Esophagus muscularis mucosa (tissue), 4 donors: ENCODE results near the gene SLC5A1. TPM values are rescaled to one million over a fixed set of nuclear protein-coding genes. Genes with fewer than 3 reads are reported as not detected.

Experiments used
- DNase-seq: peaks from one replicate; pipeline ENCODE4 v3.0.0-alpha.2; 2017; ENCODE audit errors: extremely low spot score
- H3K27ac ChIP-seq, 4 donors: fragments of 200-600 bp; sonication (generic); replicated peaks in 1 of 4; 1 replicate in 3 of 4; 2 replicates in 1 of 4; pipeline ENCODE4 v1.5.1; 2016 to 2019; ENCODE audit warnings: mild to moderate bottlenecking in 1 of 4
- H3K27me3 ChIP-seq, 4 donors: fragments of 200-600 bp; sonication (generic); one replicate each; pipeline versions ENCODE4 v1.5.1 to v1.6.0; 2016 to 2019
- H3K36me3 ChIP-seq, 4 donors: fragments of 200-600 bp; sonication (generic); one replicate each; pipeline ENCODE4 v1.5.1; 2016 to 2019
- H3K4me1 ChIP-seq, 4 donors: fragments of 200-600 bp; sonication (generic); one replicate each; pipeline ENCODE4 v1.5.1; 2016 to 2019
- H3K4me3 ChIP-seq, 4 donors: fragments of 200-600 bp; sonication (generic); 1 replicate in 2 of 4; 2 replicates in 2 of 4; pipeline ENCODE4 v1.5.1; 2016 to 2019; ENCODE audit warnings: mild to moderate bottlenecking in 4 of 4, moderate library complexity in 1 of 4
- H3K9me3 ChIP-seq, 4 donors: fragments of 200-600 bp; sonication (generic); 1 replicate in 3 of 4; 2 replicates in 1 of 4; pipeline ENCODE4 v1.5.1; 2016 to 2019
- EP300 ChIP-seq: sonication (generic); formaldehyde crosslinking; IDR thresholded peaks from one replicate; pipeline ENCODE4 v1.6.1; 2017; ENCODE audit warnings: antibody characterized with exemption
- POLR2A ChIP-seq: fragments of 450-650 bp; IDR thresholded peaks from one replicate; pipeline ENCODE4 v1.6.1; 2017; ENCODE audit warnings: antibody characterized with exemption, moderate library complexity, mild to moderate bottlenecking, low read depth
- POLR2AphosphoS5 ChIP-seq, 2 donors: sonication (generic); formaldehyde crosslinking; IDR thresholded peaks; one replicate each; pipeline ENCODE4 v1.6.1; 2017; ENCODE audit warnings: antibody characterized with exemption in 2 of 2
- WGBS: methylation state at CpG from one replicate; pipeline ENCODE4 v1.1.5; 2018; 5-methylcytosine and 5-hydroxymethylcytosine counted together
- intact Hi-C: fragments of 100-400 bp; cut with DNase I; formaldehyde crosslinking; loops from one replicate; pipeline ENCODE4 v1.15.1; 2023
- total RNA-seq, 4 donors: library from RNA; depleted of rRNA; stranded (reverse); fragments of >200 nt; gene quantifications; one replicate each; pipeline versions ENCODE4 v1.1.0 to v1.2.1, GENCODE V29; 2016
- TF ChIP-seq, protein P1 (sequence below), 3 experiments: fragments of 200-600 bp in 2 of 3; fragments of 450-650 bp in 1 of 3; sonication (generic) in 2 of 3; IDR thresholded peaks; one replicate each; pipeline ENCODE4 v1.5.1; 2017 to 2019; ENCODE audit warnings: antibody characterized with exemption in 3 of 3, mild to moderate bottlenecking in 2 of 3, moderate library complexity in 1 of 3

The SLC5A1 gene
- total RNA-seq, 4 donors from 2014 or later = 0.11 TPM; not detected in 3

DNA sequence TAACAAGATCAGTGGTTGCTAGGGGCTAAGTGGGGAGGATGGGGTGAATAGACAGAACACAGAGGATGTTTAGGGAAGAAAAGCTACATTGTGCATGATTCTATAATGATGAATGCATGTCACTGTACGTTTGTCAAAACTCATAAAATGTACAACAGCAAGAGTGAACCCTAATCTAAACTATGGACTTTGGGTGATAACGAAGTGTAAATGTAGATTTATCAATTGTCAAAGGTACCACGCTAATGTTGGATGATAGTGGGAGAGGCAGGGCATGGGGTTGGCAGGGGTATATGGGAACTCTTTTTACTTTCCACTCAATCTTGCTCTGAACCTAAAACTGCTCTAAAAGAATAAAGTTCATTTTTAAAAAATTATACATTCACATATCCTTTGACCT is 21.3 kb upstream of the SLC5A1 start:
- peaks cover 0 to 15% (median 0%) of the 10 kb centered on the region in 4 donors for H3K27me3 ChIP-seq
- TF ChIP-seq POLR2A = no peak
- no peak for TF ChIP-seq POLR2AphosphoS5 (IDR thresholded peaks at IDR 0.05)
- TF ChIP-seq, protein P1, sequence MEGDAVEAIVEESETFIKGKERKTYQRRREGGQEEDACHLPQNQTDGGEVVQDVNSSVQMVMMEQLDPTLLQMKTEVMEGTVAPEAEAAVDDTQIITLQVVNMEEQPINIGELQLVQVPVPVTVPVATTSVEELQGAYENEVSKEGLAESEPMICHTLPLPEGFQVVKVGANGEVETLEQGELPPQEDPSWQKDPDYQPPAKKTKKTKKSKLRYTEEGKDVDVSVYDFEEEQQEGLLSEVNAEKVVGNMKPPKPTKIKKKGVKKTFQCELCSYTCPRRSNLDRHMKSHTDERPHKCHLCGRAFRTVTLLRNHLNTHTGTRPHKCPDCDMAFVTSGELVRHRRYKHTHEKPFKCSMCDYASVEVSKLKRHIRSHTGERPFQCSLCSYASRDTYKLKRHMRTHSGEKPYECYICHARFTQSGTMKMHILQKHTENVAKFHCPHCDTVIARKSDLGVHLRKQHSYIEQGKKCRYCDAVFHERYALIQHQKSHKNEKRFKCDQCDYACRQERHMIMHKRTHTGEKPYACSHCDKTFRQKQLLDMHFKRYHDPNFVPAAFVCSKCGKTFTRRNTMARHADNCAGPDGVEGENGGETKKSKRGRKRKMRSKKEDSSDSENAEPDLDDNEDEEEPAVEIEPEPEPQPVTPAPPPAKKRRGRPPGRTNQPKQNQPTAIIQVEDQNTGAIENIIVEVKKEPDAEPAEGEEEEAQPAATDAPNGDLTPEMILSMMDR (IDR thresholded peaks at IDR 0.05) = no peak
- no peak for TF ChIP-seq EP300
- no peaks in the 10 kb centered on the region for H3K4me1 ChIP-seq
- WGBS = 74% methylated on average over 3 of the region's 3 CpGs
- no peaks in the 10 kb centered on the region for H3K36me3 ChIP-seq
- DNase-seq = no peak
- no peaks in the 10 kb centered on the region for H3K9me3 ChIP-seq
- no peak overlapping the region for H3K4me3 ChIP-seq
- H3K27ac ChIP-seq = no peak overlapping the region
- intact Hi-C loops = no loop called here

DNA sequence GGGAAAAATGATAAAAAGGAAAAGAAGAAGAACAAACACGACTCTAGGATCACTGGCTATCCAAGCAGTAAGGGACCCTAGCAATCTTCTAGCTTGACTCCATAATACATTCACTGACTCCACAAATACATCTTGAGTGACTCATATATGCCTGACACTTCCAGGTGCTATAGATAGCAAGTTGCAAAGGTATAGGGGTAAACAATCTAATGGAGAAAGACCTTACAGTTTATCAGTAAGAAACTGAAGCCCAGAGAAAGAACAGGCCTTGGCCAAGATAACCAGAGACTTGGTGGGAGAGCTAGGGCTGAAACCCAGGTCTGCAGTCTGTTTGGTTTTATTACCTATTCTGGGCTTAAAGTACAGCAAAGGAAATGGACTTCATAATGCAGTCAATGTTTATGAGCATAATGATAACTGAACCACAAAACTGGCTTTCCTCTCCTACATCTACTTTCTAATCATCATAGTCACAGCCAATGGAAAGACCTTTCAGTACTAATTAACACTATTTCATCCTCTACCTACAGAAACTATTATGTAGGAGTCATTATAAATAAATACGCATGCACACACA is 19.7 kb upstream of the SLC5A1 start:
- intact Hi-C loops = no loop called here
- Histone ChIP-seq H3K9me3 (no peaks in the 10 kb centered on the region), H3K27me3 (peaks cover 0 to 11% (median 0%) of the 10 kb centered on the region in 4 donors), H3K27ac (no peak overlapping the region), H3K4me3 (no peak overlapping the region), H3K4me1 (no peaks in the 10 kb centered on the region), H3K36me3 (no peaks in the 10 kb centered on the region)
- TF ChIP-seq, protein P1 (IDR thresholded peaks at IDR 0.05) = no peak
- TF ChIP-seq POLR2AphosphoS5 (IDR thresholded peaks at IDR 0.05) (no peak), POLR2A (no peak), EP300 (no peak)
- DNase-seq = no peak
- 87% methylated on average over 2 of the region's 2 CpGs for WGBS

GRCh38 chr22:32024796-32025195 is 18.3 kb upstream of the SLC5A1 start:
- 79% methylated on average over 1 of the region's 1 CpG for whole genome bisulfite sequencing
- DNase-seq = no peak
- TF ChIP-seq, protein P1 (IDR thresholded peaks at IDR 0.05) = no peak
- TF ChIP-seq POLR2AphosphoS5 (IDR thresholded peaks at IDR 0.05) (no peak), POLR2A (no peak), EP300 (no peak)
- H3K27ac ChIP-seq = no peak overlapping the region
- H3K4me3 ChIP-seq = no peak overlapping the region
- no peaks in the 10 kb centered on the region for H3K9me3 ChIP-seq
- H3K36me3 ChIP-seq = no peaks in the 10 kb centered on the region
- peaks cover 0 to 3% (median 0%) of the 10 kb centered on the region in 4 donors for H3K27me3 ChIP-seq
- intact Hi-C loops = no loop called here
- no peaks in the 10 kb centered on the region for H3K4me1 ChIP-seq

GRCh38 chr22:32030518-32031247 is 12.4 kb upstream of the SLC5A1 start:
- TF ChIP-seq POLR2AphosphoS5 (IDR thresholded peaks at IDR 0.05) (no peak), POLR2A (no peak), EP300 (no peak)
- TF ChIP-seq, protein P1 (IDR thresholded peaks at IDR 0.05) = no peak
- Histone ChIP-seq H3K27ac (no peak overlapping the region), H3K36me3 (no peaks in the 10 kb centered on the region), H3K27me3 (peaks cover 0 to under 1% (median 0%) of the 10 kb centered on the region in 4 donors), H3K4me1 (no peaks in the 10 kb centered on the region), H3K4me3 (no peak overlapping the region), H3K9me3 (no peaks in the 10 kb centered on the region)
- WGBS = 93% methylated on average over 4 of the region's 4 CpGs
- no peak for DNase-seq
- intact Hi-C loops = no loop called here
